Gastroesophageal sphincter (tissue), 4 donors: ENCODE data around the gene STXBP6. TPM values are rescaled to one million over a fixed set of nuclear protein-coding genes. Genes with fewer than 3 reads are reported as not detected.

Experiments used
- ATAC-seq: fragments of 150-250 bp; one replicate; pipeline ENCODE4 v1.9.1; 2016; ENCODE audit warnings: mild to moderate bottlenecking, moderate library complexity
- H3K27ac ChIP-seq, 4 donors: fragments of 200-600 bp; sonication (generic) in 3 of 4; 1 replicate in 3 of 4; 2 replicates in 1 of 4; pipeline ENCODE4 v1.5.1; 2016 to 2019
- H3K27me3 ChIP-seq: fragments of 200-600 bp; sonication (generic); one replicate; pipeline ENCODE4 v1.5.1; 2019
- H3K36me3 ChIP-seq, 2 donors: fragments of 200-600 bp; sonication (generic); one replicate each; pipeline ENCODE4 v1.5.1; 2019; ENCODE audit warnings: control low read depth in 1 of 2
- H3K4me1 ChIP-seq, 3 donors: fragments of 200-600 bp; sonication (generic); 1 replicate in 2 of 3; 2 replicates in 1 of 3; pipeline ENCODE4 v1.5.1; 2016 to 2019; ENCODE audit warnings: control low read depth in 2 of 3
- H3K4me3 ChIP-seq, 2 donors: fragments of 200-600 bp; sonication (generic); one replicate each; pipeline ENCODE4 v1.5.1; 2019; ENCODE audit warnings: mild to moderate bottlenecking in 1 of 2, moderate library complexity in 1 of 2
- H3K9me3 ChIP-seq, 3 donors: fragments of 200-600 bp; sonication (generic); one replicate each; pipeline ENCODE4 v1.5.1; 2017 to 2019; ENCODE audit warnings: control low read depth in 2 of 3
- CTCF ChIP-seq, 4 experiments: fragments of 200-600 bp in 2 of 4; fragments of 450-650 bp in 2 of 4; sonication (generic) in 1 of 4; IDR thresholded peaks; one replicate each; pipeline ENCODE4 v1.5.1; 2017 to 2019; ENCODE audit warnings: antibody characterized with exemption in 4 of 4, mild to moderate bottlenecking in 2 of 4, moderate library complexity in 2 of 4
- EP300 ChIP-seq: sonication (generic); formaldehyde crosslinking; IDR thresholded peaks from one replicate; pipeline ENCODE4 v1.6.1; 2017; ENCODE audit warnings: antibody characterized with exemption, mild to moderate bottlenecking
- POLR2A ChIP-seq, 2 donors: fragments of 450-650 bp; IDR thresholded peaks; one replicate each; pipeline ENCODE4 v1.6.1; 2017; ENCODE audit warnings: antibody characterized with exemption in 2 of 2, mild to moderate bottlenecking in 2 of 2, moderate library complexity in 1 of 2
- POLR2AphosphoS5 ChIP-seq: sonication (generic); formaldehyde crosslinking; IDR thresholded peaks from one replicate; pipeline ENCODE4 v1.6.1; 2017; ENCODE audit warnings: antibody characterized with exemption
- WGBS, 2 donors: methylation state at CpG; one replicate each; pipeline ENCODE4 v1.1.5; 2018; ENCODE audit warnings: low coverage in 1 of 2; 5-methylcytosine and 5-hydroxymethylcytosine counted together
- total RNA-seq, 4 donors: library from RNA; depleted of rRNA; stranded (reverse); fragments of >200 nt; gene quantifications; one replicate each; pipeline ENCODE4 v1.1.0, GENCODE V29; 2016

Gene STXBP6
- total RNA-seq, 4 donors from 2014 or later = 29.3 to 55.7 (median 44.0) TPM

- no peak for ATAC-seq
- no peak for TF ChIP-seq EP300
- no peak for TF ChIP-seq POLR2AphosphoS5
- no peak for TF ChIP-seq CTCF (IDR thresholded peaks at IDR 0.05)
- TF ChIP-seq POLR2A (IDR thresholded peaks at IDR 0.05) = no peak
- H3K27ac ChIP-seq = no peak overlapping the region
- H3K9me3 ChIP-seq = no peaks in the 10 kb centered on the region
- peaks cover under 1 to 6% (median 3%) of the 10 kb centered on the region in 3 donors for H3K4me1 ChIP-seq
- no peaks in the 10 kb centered on the region for H3K27me3 ChIP-seq
- 95 to 96% methylated on average over 8 of the region's 10 CpGs for WGBS, 2 donors
- H3K4me3 ChIP-seq = no peak overlapping the region
- H3K36me3 ChIP-seq = no peaks in the 10 kb centered on the region
Measured at GRCh38 chr14:25032092-25032784, 17.7 kb downstream of the STXBP6 start.

- TF ChIP-seq CTCF (IDR thresholded peaks at IDR 0.05) (no peak), POLR2AphosphoS5 (no peak), EP300 (no peak), POLR2A (IDR thresholded peaks at IDR 0.05) (no peak)
- Histone ChIP-seq H3K4me3 (no peak overlapping the region), H3K27me3 (no peaks in the 10 kb centered on the region), H3K36me3 (no peaks in the 10 kb centered on the region), H3K27ac (no peak overlapping the region), H3K4me1 (peaks cover 0 to 20% (median 0%) of the 10 kb centered on the region in 3 donors), H3K9me3 (no peaks in the 10 kb centered on the region)
- WGBS, 2 donors = 92 to 94% methylated on average over 4 of the region's 4 CpGs
- ATAC-seq = no peak
Measured at GRCh38 chr14:25026476-25027137, 23.3 kb downstream of the STXBP6 start.

- 71% methylated on average over 1 of the region's 1 CpG; no CpG with 5 or more reads in 1 of the 2 donors for WGBS, 2 donors
Measured at GRCh38 chr14:25019892-25020291, 30.1 kb downstream of the STXBP6 start.

GRCh38 chr14:25017562-25017961, 32.4 kb downstream of the STXBP6 start:
- H3K4me3 ChIP-seq = no peak overlapping the region
- peaks cover 0 to 14% (median 0%) of the 10 kb centered on the region in 3 donors for H3K4me1 ChIP-seq
- no peaks in the 10 kb centered on the region for H3K9me3 ChIP-seq
- ATAC-seq = no peak
- 85 to 100% methylated on average over 1 to 2 of the region's 2 CpGs for WGBS, 2 donors
- H3K27me3 ChIP-seq = no peaks in the 10 kb centered on the region
- H3K27ac ChIP-seq = no peak overlapping the region
- H3K36me3 ChIP-seq = no peaks in the 10 kb centered on the region
- TF ChIP-seq POLR2A (IDR thresholded peaks at IDR 0.05) = no peak
- no peak for TF ChIP-seq CTCF (IDR thresholded peaks at IDR 0.05)
- no peak for TF ChIP-seq EP300
- no peak for TF ChIP-seq POLR2AphosphoS5

More at GRCh38 chr14:25019892-25020291, 30.1 kb downstream of the STXBP6 start:
- no peaks in the 10 kb centered on the region for H3K36me3 ChIP-seq
- H3K27ac ChIP-seq = no peak overlapping the region
- no peak overlapping the region for H3K4me3 ChIP-seq
- no peaks in the 10 kb centered on the region for H3K27me3 ChIP-seq
- TF ChIP-seq POLR2A (IDR thresholded peaks at IDR 0.05) (no peak), CTCF (IDR thresholded peaks at IDR 0.05) (no peak), POLR2AphosphoS5 (no peak), EP300 (no peak)
- H3K4me1 ChIP-seq = peaks cover 0 to 13% (median 0%) of the 10 kb centered on the region in 3 donors
- no peaks in the 10 kb centered on the region for H3K9me3 ChIP-seq
- ATAC-seq = no peak

- TF ChIP-seq EP300 (no peak), POLR2A (IDR thresholded peaks at IDR 0.05) (no peak), POLR2AphosphoS5 (no peak), CTCF (IDR thresholded peaks at IDR 0.05) (no peak)
- no peaks in the 10 kb centered on the region for H3K27me3 ChIP-seq
- no peak overlapping the region for H3K4me3 ChIP-seq
- peaks cover 0 to 19% (median 0%) of the 10 kb centered on the region in 3 donors for H3K4me1 ChIP-seq
- H3K9me3 ChIP-seq = no peaks in the 10 kb centered on the region
- no peaks in the 10 kb centered on the region for H3K36me3 ChIP-seq
- ATAC-seq = no peak
- 83 to 100% methylated on average over 1 of the region's 1 CpG for WGBS, 2 donors
- H3K27ac ChIP-seq = no peak overlapping the region
Measured at GRCh38 chr14:25015761-25016160, 34.2 kb downstream of the STXBP6 start.
